Measurements from ENCODE around the gene MKLN1.

- TF ChIP-seq SMC3 (IDR thresholded peaks at IDR 0.05; ENCODE audit: low read depth, low read length) (no peak), CEBPB (IDR thresholded peaks at IDR 0.05; ENCODE audit: low read depth, low read length) (no peak)
These were observed 8.1 kb downstream of the MKLN1 start for GRCh38 chr7:131335639-131336381.
